GM18517 (cell line): ENCODE measurements around the gene GLOD5.
"Not testable (repeated sequence)": the region's sequence is repeated elsewhere in the genome, so short reads cannot be mapped to it uniquely, and the experiment has no call there.

ENCODE experiments used
- ATAC-seq: cut with Tn5 transposase; IDR thresholded peaks from one replicate; pipeline ENCODE4 v1.9.1; 2021; ENCODE audit warnings: mild to moderate bottlenecking, moderate library complexity; ENCODE audit not compliant: unreplicated experiment

GLOD5 gene

GRCh38 chrX:48792219-48792618 is 30.7 kb downstream of the GLOD5 start:
- no peak for ATAC-seq

DNA sequence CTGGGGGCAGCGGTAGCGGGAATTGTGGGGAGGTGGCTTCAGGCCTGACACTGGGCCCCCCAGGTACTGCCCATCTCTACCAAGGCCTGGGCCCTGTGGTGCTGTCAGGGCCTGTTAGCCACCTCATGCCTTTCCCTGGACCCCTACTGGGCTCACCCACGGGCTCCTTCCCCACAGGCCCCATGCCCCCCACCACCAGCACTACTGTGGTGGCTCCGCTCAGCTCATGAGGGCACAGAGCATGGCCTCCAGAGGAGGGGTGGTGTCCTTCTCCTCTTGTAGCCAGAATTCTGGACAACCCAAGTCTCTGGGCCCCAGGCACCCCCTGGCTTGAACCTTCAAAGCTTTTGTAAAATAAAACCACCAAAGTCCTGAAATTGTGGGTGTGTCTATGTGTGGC is 32.4 kb downstream of the GLOD5 start:
- ATAC-seq = no peak

DNA sequence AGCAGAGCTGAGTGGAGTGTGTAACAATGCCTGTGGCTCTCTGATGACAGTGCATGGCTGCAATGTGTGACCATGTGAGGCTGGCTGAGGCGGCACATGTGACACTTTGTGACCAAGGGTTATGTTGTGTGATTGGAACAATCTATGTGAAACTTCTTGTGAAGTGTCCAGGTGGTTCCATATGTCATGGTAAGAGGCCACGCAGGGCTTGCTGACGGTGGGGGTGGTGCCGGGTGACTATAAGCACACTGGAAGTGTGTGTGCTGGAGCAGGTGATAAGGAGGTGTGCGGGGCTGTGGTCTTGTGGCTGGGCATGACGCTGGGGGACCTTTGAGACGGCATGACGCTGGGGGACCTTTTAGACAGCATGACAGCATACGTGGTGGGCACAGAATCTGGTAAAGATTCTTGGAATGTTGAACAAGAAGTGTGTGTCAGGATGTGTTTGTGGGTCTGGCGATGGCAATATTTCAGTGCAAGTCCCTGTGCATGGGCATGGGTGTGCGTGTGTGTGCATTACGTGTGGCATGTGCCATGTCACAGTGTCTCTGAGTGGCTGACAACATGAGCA is 32.9 kb downstream of the GLOD5 start:
- ATAC-seq = no peak

DNA sequence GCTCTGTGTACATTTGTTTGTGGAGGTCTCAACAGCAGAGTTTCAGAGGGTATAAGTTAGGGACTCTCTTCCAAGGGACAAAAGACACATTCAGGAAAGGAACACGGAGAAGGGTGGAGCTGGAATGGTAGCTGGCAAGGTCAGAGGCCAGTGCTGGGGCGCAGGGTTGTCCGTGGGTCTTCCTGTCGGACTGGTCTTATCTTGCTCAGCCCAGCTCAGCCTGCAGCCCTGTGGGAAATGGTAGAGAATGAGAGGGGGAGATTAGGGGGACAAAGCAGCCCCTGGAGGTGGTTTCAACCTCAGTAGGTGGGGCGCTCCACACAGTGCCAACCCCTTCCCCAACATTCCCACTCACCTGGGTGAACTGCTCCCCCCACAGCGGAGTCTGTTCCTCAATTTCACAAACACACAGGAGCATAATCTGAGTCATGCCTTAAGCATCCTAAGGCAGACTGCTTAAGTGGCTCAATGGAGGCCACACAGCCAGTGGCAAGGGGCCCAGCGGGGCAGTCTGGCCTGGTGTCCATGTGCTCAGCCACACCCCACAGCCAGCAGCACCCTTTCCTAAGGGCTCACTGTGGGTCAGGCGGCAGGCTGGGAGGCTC is 33.5 kb downstream of the GLOD5 start:
- ATAC-seq = no peak

- no peak for ATAC-seq
Measured at GRCh38 chrX:48798318-48798717, 36.8 kb downstream of the GLOD5 start.

- ATAC-seq = no peak
Measured at GRCh38 chrX:48800574-48801279, 39.2 kb downstream of the GLOD5 start.

GRCh38 chrX:48801280-48802088 is 39.9 kb downstream of the GLOD5 start, which contains the start of gene HDAC6:
Gene HDAC6 (plus strand): TSS chrX:48802067. CDS start chrX:48802693, 626 bp downstream.
- peak; percentile 83 for ATAC-seq

DNA sequence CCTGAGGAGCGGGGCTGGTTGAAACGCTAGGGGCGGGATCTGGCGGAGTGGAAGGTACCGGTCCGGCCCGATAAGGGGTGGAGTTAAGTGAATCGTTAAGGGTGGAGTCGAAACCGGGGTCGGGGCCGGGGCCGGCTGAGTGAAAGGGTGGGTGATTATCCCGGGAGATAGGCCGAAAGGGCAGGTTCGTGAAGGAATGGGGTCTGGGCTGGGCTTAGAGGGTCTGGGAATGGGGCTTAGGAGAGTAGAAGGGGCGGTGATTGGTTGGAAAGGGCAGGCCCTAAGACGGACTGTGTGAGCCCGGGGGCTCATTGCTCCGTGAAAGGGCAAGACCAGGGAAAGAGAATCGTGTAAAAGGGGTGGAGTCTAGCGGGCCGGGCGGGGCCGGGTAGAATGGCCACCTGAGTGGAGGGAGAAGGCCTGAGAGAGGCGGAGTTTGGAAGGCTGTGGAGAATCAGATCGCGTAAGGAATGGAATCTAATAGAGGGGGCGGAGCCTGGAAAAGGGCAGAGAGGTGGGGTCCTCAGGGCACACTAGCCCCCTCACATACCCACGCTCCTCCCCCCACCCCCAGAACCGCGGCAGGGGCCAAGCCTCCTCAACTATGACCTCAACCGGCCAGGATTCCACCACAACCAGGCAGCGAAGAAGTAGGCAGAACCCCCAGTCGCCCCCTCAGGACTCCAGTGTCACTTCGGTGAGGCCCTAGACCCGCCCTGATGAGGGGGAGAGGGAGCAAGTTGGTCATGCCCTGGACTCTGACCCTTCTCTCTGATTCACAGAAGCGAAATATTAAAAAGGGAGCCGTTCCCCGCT is 40.8 kb downstream of the GLOD5 start:
- ATAC-seq = peak; percentile 38

GRCh38 chrX:48802905-48803200 is 41.3 kb downstream of the GLOD5 start:
- no peak for ATAC-seq

- no peak for ATAC-seq
Measured at GRCh38 chrX:48806081-48806480, 44.5 kb downstream of the GLOD5 start.

DNA sequence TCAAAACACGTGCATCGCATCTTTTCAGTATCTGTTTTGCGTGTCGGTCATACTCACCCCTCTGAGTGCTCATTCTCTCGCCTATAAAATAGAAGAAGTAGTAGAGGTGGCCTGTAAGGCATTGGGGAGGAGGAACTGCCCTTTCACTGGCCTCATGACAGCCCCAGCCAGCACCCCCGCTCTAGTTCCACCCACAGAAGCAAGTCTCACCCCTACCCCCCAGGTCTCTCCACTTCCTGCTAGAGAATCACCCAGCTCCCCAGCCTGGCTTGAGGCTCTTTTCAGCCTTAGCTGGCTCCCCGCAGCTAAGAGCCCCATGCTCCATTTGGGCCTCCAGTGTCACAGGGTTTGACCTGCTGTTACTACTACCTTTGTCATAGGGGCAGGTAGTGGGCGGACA is 52.1 kb downstream of the GLOD5 start:
- ATAC-seq = no peak

- ATAC-seq = no peak
Measured at GRCh38 chrX:48814722-48815121, 53.2 kb downstream of the GLOD5 start.

- no peak for ATAC-seq
Measured at GRCh38 chrX:48815266-48815665, 53.7 kb downstream of the GLOD5 start.

GRCh38 chrX:48816014-48816810 is 54.7 kb downstream of the GLOD5 start:
- no peak for ATAC-seq

- ATAC-seq = no peak
Measured at GRCh38 chrX:48818098-48818497, 56.6 kb downstream of the GLOD5 start.

DNA sequence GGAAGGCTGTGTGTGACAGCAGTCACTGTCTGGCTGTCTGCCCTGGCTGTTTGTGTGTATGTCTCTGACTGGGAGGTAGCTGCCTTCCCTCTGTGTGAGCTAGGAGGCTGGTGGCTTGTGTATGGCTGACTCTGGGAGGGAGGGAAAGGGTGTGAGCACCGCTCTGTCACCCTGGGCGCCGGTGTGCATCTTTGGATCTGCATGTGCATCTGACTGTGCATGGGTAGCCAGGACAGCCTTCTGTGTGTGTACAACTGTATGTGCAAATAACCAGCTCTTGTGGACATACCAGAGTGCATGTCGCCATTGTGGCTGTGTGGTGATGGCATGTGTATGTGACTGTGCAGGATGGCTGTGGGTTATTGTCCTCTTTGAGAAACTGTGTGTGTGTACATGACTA is 57.3 kb downstream of the GLOD5 start:
- no peak for ATAC-seq

DNA sequence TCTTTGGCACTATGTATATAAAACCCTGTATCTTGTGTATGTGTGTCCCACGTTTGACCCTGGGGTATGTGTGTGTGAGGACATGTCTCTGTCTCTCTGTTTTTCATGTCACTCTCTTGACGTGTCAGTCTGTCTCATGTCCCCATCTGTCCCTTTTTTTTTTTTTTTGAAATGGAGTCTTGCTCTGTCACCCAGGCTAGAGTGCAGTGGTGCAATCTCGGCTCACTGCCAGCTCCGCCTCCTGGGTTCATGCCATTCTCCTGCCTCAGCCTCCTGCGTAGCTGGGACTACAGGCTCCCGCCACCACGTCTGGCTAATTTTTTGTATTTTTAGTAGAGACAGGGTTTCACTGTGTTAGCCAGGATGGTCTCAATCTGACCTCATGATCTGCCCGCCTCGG is 57.8 kb downstream of the GLOD5 start:
- ATAC-seq = not testable (repeated sequence)

DNA sequence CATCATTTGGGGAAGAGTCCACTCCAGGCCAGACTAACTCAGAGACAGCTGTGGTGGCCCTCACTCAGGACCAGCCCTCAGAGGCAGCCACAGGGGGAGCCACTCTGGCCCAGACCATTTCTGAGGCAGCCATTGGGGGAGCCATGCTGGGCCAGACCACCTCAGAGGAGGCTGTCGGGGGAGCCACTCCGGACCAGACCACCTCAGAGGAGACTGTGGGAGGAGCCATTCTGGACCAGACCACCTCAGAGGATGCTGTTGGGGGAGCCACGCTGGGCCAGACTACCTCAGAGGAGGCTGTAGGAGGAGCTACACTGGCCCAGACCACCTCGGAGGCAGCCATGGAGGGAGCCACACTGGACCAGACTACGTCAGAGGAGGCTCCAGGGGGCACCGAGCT is 61.5 kb downstream of the GLOD5 start:
- ATAC-seq = no peak
